HEK293 (cell line): ENCODE results near the gene KNOP1.

ENCODE experiments used
- CTCF ChIA-PET: fragments of 350-600 bp; formaldehyde crosslinking; extraction: SDS; loops from one replicate; lab custom pipeline; 2021; ENCODE audit warnings: antibody characterized with exemption; lab: Yijun Ruan, JAX
- POLR2A ChIA-PET: fragments of 300-600 bp; formaldehyde crosslinking; extraction: SDS; loops from one replicate; lab custom pipeline; 2020; ENCODE audit warnings: antibody characterized with exemption, inconsistent platforms; lab: Yijun Ruan, JAX
- H3K27ac ChIP-seq: fragments of 200-500 bp; sonication (Bioruptor generic); 2 replicates; pipeline ENCODE4 v1.5.1; 2014; ENCODE audit warnings: low read depth, low read length, control low read depth, inconsistent platforms; ENCODE audit errors: extremely low read depth
- H3K36me3 ChIP-seq, 2 experiments: fragments of 200-500 bp in 1 of 2; sonication (Bioruptor generic) in 1 of 2; 1 replicate in 1 of 2; 2 replicates in 1 of 2; pipeline ENCODE4 v1.5.1; 2014 to 2017; ENCODE audit warnings: inconsistent platforms in 2 of 2, low read length in 2 of 2; ENCODE audit not compliant: control insufficient read depth in 2 of 2, insufficient read depth in 1 of 2
- H3K4me1 ChIP-seq: fragments of 200-500 bp; sonication (Bioruptor generic); 2 replicates; pipeline ENCODE4 v1.5.1; 2014; ENCODE audit warnings: mild to moderate bottlenecking, low read length, inconsistent platforms; ENCODE audit not compliant: control insufficient read depth, insufficient read depth
- H3K4me3 ChIP-seq: 2 replicates; pipeline ENCODE4 v1.5.1; 2011; ENCODE audit warnings: low read depth, mild to moderate bottlenecking, control low read depth, low read length, moderate library complexity
- H3K9me3 ChIP-seq: fragments of 200-500 bp; sonication (Bioruptor generic); 2 replicates; pipeline ENCODE4 v1.5.1; 2014; ENCODE audit warnings: low read depth, low read length, inconsistent platforms; ENCODE audit not compliant: control insufficient read depth, insufficient read depth
- GLI4 ChIP-seq: fragments of 450-650 bp; formaldehyde crosslinking; IDR thresholded peaks from 2 replicates; pipeline ENCODE4 v1.5.1; 2016; ENCODE audit warnings: missing biosample characterization, missing genetic modification characterization
- KLF8 ChIP-seq: fragments of 450-650 bp; formaldehyde crosslinking; IDR thresholded peaks from 2 replicates; pipeline ENCODE4 v1.5.1; 2016; ENCODE audit warnings: missing biosample characterization, missing genetic modification characterization
- TCF7L2 ChIP-seq: IDR thresholded peaks from 2 replicates; pipeline ENCODE4 v1.6.1; 2011; ENCODE audit warnings: low read depth, mild to moderate bottlenecking, inconsistent platforms, low read length, moderate library complexity, borderline replicate concordance
- YY2 ChIP-seq: fragments of 450-650 bp; formaldehyde crosslinking; IDR thresholded peaks from 2 replicates; pipeline ENCODE4 v1.5.1; 2016; ENCODE audit warnings: missing biosample characterization, missing genetic modification characterization
- ZBTB48 ChIP-seq: fragments of 450-650 bp; formaldehyde crosslinking; IDR thresholded peaks from 2 replicates; pipeline ENCODE4 v1.5.1; 2016; ENCODE audit warnings: missing biosample characterization, missing genetic modification characterization
- ZBTB49 ChIP-seq: fragments of 450-650 bp; formaldehyde crosslinking; IDR thresholded peaks from 2 replicates; pipeline ENCODE4 v1.5.1; 2016; ENCODE audit warnings: missing biosample characterization, missing genetic modification characterization, low read depth
- ZEB2 ChIP-seq: fragments of 450-650 bp; formaldehyde crosslinking; IDR thresholded peaks from 2 replicates; pipeline ENCODE4 v1.5.1; 2016; ENCODE audit warnings: missing biosample characterization, missing genetic modification characterization
- ZNF140 ChIP-seq: fragments of 450-650 bp; formaldehyde crosslinking; IDR thresholded peaks from 2 replicates; pipeline ENCODE4 v1.5.1; 2016; ENCODE audit warnings: missing biosample characterization, missing genetic modification characterization
- ZNF274 ChIP-seq, 2 experiments: fragments of 200-500 bp in 1 of 2; fragments of 450-650 bp in 1 of 2; sonication (Bioruptor generic) in 1 of 2; formaldehyde crosslinking in 1 of 2; IDR thresholded peaks; 2 replicates each; pipeline versions ENCODE4 v1.5.1 to v1.6.1; 2014 to 2016; ENCODE audit warnings: borderline replicate concordance in 1 of 2, inconsistent platforms in 1 of 2, low read length in 1 of 2, missing biosample characterization in 1 of 2, missing genetic modification characterization in 1 of 2
- ZNF394 ChIP-seq: fragments of 450-650 bp; formaldehyde crosslinking; IDR thresholded peaks from 2 replicates; pipeline ENCODE4 v1.5.1; 2016; ENCODE audit warnings: missing biosample characterization, missing genetic modification characterization, mild to moderate bottlenecking, moderate library complexity, borderline replicate concordance
- ZNF521 ChIP-seq: fragments of 450-650 bp; formaldehyde crosslinking; IDR thresholded peaks from 2 replicates; pipeline ENCODE4 v1.5.1; 2017; ENCODE audit warnings: missing biosample characterization, mild to moderate bottlenecking, missing genetic modification characterization
- ZNF529 ChIP-seq: fragments of 450-650 bp; formaldehyde crosslinking; IDR thresholded peaks from 2 replicates; pipeline ENCODE4 v1.5.1; 2017; ENCODE audit warnings: missing genetic modification characterization, missing biosample characterization; ENCODE audit not compliant: insufficient replicate concordance
- ZNF792 ChIP-seq: fragments of 450-650 bp; formaldehyde crosslinking; IDR thresholded peaks from 2 replicates; pipeline ENCODE4 v1.5.1; 2016; ENCODE audit warnings: missing biosample characterization, missing genetic modification characterization
- TF ChIP-seq, protein P1 (sequence below): fragments of 450-650 bp; formaldehyde crosslinking; IDR thresholded peaks from 2 replicates; pipeline ENCODE4 v1.5.1; 2016; ENCODE audit warnings: missing biosample characterization, missing genetic modification characterization
- TF ChIP-seq, protein P2 (sequence below): fragments of 450-650 bp; formaldehyde crosslinking; IDR thresholded peaks from 2 replicates; pipeline ENCODE4 v1.5.1; 2016; ENCODE audit warnings: missing biosample characterization, missing genetic modification characterization, borderline replicate concordance

Gene KNOP1

GRCh38 chr16:19737306-19738038 is 19.4 kb upstream of the KNOP1 start:
- H3K27ac ChIP-seq = no peak overlapping the region
- no peak for TF ChIP-seq ZNF140 (tag by site-specific recombination)
- TF ChIP-seq, protein P1, sequence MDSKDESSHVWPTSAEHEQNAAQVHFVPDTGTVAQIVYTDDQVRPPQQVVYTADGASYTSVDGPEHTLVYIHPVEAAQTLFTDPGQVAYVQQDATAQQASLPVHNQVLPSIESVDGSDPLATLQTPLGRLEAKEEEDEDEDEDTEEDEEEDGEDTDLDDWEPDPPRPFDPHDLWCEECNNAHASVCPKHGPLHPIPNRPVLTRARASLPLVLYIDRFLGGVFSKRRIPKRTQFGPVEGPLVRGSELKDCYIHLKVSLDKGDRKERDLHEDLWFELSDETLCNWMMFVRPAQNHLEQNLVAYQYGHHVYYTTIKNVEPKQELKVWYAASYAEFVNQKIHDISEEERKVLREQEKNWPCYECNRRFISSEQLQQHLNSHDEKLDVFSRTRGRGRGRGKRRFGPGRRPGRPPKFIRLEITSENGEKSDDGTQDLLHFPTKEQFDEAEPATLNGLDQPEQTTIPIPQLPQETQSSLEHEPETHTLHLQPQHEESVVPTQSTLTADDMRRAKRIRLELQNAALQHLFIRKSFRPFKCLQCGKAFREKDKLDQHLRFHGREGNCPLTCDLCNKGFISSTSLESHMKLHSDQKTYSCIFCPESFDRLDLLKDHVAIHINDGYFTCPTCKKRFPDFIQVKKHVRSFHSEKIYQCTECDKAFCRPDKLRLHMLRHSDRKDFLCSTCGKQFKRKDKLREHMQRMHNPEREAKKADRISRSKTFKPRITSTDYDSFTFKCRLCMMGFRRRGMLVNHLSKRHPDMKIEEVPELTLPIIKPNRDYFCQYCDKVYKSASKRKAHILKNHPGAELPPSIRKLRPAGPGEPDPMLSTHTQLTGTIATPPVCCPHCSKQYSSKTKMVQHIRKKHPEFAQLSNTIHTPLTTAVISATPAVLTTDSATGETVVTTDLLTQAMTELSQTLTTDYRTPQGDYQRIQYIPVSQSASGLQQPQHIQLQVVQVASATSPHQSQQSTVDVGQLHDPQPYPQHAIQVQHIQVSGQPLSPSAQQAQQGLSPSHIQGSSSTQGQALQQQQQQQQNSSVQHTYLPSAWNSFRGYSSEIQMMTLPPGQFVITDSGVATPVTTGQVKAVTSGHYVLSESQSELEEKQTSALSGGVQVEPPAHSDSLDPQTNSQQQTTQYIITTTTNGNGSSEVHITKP (tag by site-specific recombination) = 0 out of 2 replicates have a peak, but pooled peaks have one; percentile 15
- TF ChIP-seq, all 188 proteins: peak for 1
- POLR2A ChIA-PET = no interaction called here
- CTCF ChIA-PET = no interaction called here
- H3K4me3 ChIP-seq = no peak overlapping the region
- no peaks in the 10 kb centered on the region for H3K4me1 ChIP-seq
- H3K9me3 ChIP-seq = no peaks in the 10 kb centered on the region
- peaks cover 0 to 6% of the 10 kb centered on the region in 2 experiments; a peak in 2 of 3 replicates for H3K36me3 ChIP-seq

DNA sequence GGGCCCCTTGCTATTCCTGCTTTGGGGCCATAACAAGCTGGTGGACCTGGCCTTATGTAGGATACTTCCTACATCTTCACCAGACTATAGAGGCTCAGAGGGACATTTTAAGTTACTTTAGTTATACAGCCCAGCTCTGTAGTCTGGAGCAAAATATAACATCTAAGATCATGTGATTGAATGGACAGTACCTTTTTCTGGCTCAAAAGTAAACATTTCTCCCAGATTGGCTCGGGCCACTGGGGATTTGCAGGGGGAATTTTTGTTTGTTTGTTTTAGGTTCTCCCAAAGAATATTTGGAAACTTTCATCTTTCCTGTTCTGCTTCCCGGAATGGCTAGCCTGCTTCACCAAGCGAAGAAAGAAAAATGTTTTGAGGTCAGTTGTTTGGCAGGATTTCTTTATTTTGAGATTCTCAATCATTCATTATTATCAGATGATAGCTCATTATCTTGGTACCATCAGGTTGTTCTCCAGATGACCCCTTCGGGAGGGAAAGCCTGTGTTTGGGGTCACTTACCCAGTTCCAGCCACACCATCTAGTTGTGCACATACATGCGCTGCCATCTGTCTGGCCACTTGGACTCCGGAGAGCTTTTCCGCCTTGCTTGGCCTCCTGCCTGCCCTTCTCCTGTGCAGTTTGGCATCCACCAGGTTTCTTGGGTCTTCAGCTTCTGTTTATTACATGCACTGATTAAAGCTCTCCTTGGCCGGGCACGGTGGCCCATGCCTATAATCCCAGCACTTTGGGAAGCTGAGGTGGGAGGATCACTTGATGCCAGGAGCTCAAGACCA is 17.2 kb upstream of the KNOP1 start:
- H3K36me3 ChIP-seq = peaks cover 0 to 6% of the 10 kb centered on the region in 2 experiments; a peak in 2 of 3 replicates
- no peaks in the 10 kb centered on the region for H3K4me1 ChIP-seq
- no peak overlapping the region for H3K27ac ChIP-seq
- POLR2A ChIA-PET = no interaction called here
- H3K4me3 ChIP-seq = no peak overlapping the region
- CTCF ChIA-PET = interaction anchor here (0.7 to 1.2 kb wide), 2 partner anchors 172 to 182 kb away, joined by 3 read pairs; no protein-coding TSS in a partner anchor
- H3K9me3 ChIP-seq = no peaks in the 10 kb centered on the region
- TF ChIP-seq ZEB2 (tag by site-specific recombination) (no peak), ZNF274 (IDR thresholded peaks at IDR 0.05; ENCODE audit: low read length) (no peak), ZNF274 (tag by site-specific recombination; IDR thresholded peaks at IDR 0.05; ENCODE audit: borderline replicate concordance) (no peak), ZNF521 (tag by site-specific recombination) (no peak), KLF8 (tag by site-specific recombination) (no peak), GLI4 (tag by site-specific recombination) (no peak), ZNF792 (tag by site-specific recombination) (no peak), ZBTB48 (no peak), TCF7L2 (no peak), YY2 (tag by site-specific recombination) (no peak), ZBTB49 (tag by site-specific recombination) (no peak), ZNF394 (no peak), ZNF529 (tag by site-specific recombination) (no peak)
- TF ChIP-seq, protein P2, sequence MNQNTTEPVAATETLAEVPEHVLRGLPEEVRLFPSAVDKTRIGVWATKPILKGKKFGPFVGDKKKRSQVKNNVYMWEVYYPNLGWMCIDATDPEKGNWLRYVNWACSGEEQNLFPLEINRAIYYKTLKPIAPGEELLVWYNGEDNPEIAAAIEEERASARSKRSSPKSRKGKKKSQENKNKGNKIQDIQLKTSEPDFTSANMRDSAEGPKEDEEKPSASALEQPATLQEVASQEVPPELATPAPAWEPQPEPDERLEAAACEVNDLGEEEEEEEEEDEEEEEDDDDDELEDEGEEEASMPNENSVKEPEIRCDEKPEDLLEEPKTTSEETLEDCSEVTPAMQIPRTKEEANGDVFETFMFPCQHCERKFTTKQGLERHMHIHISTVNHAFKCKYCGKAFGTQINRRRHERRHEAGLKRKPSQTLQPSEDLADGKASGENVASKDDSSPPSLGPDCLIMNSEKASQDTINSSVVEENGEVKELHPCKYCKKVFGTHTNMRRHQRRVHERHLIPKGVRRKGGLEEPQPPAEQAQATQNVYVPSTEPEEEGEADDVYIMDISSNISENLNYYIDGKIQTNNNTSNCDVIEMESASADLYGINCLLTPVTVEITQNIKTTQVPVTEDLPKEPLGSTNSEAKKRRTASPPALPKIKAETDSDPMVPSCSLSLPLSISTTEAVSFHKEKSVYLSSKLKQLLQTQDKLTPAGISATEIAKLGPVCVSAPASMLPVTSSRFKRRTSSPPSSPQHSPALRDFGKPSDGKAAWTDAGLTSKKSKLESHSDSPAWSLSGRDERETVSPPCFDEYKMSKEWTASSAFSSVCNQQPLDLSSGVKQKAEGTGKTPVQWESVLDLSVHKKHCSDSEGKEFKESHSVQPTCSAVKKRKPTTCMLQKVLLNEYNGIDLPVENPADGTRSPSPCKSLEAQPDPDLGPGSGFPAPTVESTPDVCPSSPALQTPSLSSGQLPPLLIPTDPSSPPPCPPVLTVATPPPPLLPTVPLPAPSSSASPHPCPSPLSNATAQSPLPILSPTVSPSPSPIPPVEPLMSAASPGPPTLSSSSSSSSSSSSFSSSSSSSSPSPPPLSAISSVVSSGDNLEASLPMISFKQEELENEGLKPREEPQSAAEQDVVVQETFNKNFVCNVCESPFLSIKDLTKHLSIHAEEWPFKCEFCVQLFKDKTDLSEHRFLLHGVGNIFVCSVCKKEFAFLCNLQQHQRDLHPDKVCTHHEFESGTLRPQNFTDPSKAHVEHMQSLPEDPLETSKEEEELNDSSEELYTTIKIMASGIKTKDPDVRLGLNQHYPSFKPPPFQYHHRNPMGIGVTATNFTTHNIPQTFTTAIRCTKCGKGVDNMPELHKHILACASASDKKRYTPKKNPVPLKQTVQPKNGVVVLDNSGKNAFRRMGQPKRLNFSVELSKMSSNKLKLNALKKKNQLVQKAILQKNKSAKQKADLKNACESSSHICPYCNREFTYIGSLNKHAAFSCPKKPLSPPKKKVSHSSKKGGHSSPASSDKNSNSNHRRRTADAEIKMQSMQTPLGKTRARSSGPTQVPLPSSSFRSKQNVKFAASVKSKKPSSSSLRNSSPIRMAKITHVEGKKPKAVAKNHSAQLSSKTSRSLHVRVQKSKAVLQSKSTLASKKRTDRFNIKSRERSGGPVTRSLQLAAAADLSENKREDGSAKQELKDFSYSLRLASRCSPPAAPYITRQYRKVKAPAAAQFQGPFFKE (tag by site-specific recombination) = no peak
